Neural cell (in vitro differentiated cells): ENCODE results near the gene RHOF.

Source experiments
- CTCF ChIP-seq: fragments of 450-650 bp; IDR thresholded peaks from 2 replicates; pipeline ENCODE4 v1.5.1; 2014; ENCODE audit warnings: antibody characterized with exemption, mild to moderate bottlenecking, moderate library complexity; ENCODE audit not compliant: poor library complexity, severe bottlenecking
- EZH2 ChIP-seq: fragments of 200-600, 300-800 bp; shearing (Covaris generic), sonication (generic); IDR thresholded peaks from 2 replicates; pipeline ENCODE4 v1.6.1; 2014; ENCODE audit warnings: antibody characterized with exemption, low read length, borderline replicate concordance, mild to moderate bottlenecking; ENCODE audit not compliant: insufficient read depth, poor library complexity, severe bottlenecking

- no peak for TF ChIP-seq CTCF
- no peak for TF ChIP-seq EZH2
Measured at GRCh38 chr12:121810234-121810817, 16.8 kb upstream of the RHOF start.
